Transverse colon (tissue), 4 donors: ENCODE measurements around the gene CYSTM1.

Experiments used
- EP300 ChIP-seq: sonication (generic); formaldehyde crosslinking; IDR thresholded peaks from one replicate; pipeline ENCODE4 v1.6.1; 2017; ENCODE audit warnings: antibody characterized with exemption, low read depth
- POLR2A ChIP-seq: fragments of 450-650 bp; IDR thresholded peaks from one replicate; pipeline ENCODE4 v1.6.1; 2016; ENCODE audit warnings: antibody characterized with exemption, mild to moderate bottlenecking, moderate library complexity
- POLR2AphosphoS5 ChIP-seq, 3 donors: sonication (generic); formaldehyde crosslinking; IDR thresholded peaks; one replicate each; pipeline ENCODE4 v1.6.1; 2016; ENCODE audit warnings: antibody characterized with exemption in 3 of 3
- TF ChIP-seq, protein P1 (sequence below), 5 experiments: fragments of 200-600 bp in 3 of 5; fragments of 450-650 bp in 2 of 5; sonication (generic) in 3 of 5; IDR thresholded peaks; 1 replicate in 2 of 5; 2 replicates in 3 of 5; pipeline ENCODE4 v1.5.1; 2016 to 2017; ENCODE audit warnings: antibody characterized with exemption in 5 of 5, inconsistent platforms in 3 of 5, mild to moderate bottlenecking in 2 of 5, moderate library complexity in 1 of 5

DNA sequence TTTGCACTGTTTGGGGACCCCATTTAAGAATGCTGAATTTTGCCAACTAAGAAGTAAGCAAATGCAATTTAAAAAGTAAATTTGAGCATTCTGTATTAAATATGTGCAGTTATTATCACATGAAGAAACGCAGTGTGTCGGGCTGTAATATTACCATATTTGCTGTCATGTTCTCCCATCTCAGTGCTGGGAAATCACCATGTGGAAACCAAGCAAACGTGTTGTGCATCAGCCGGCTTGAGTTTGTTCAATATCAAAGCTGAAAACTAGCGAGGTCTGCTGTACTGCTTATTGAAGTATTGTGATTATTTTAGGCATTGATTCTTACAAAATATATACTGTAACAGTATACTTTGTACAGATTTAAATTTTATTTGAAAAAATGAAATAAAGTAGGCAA, 46.6 kb upstream of the CYSTM1 start:
- TF ChIP-seq EP300 (no peak), POLR2AphosphoS5 (IDR thresholded peaks at IDR 0.05) (no peak), POLR2A (no peak)
- TF ChIP-seq, protein P1, sequence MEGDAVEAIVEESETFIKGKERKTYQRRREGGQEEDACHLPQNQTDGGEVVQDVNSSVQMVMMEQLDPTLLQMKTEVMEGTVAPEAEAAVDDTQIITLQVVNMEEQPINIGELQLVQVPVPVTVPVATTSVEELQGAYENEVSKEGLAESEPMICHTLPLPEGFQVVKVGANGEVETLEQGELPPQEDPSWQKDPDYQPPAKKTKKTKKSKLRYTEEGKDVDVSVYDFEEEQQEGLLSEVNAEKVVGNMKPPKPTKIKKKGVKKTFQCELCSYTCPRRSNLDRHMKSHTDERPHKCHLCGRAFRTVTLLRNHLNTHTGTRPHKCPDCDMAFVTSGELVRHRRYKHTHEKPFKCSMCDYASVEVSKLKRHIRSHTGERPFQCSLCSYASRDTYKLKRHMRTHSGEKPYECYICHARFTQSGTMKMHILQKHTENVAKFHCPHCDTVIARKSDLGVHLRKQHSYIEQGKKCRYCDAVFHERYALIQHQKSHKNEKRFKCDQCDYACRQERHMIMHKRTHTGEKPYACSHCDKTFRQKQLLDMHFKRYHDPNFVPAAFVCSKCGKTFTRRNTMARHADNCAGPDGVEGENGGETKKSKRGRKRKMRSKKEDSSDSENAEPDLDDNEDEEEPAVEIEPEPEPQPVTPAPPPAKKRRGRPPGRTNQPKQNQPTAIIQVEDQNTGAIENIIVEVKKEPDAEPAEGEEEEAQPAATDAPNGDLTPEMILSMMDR (IDR thresholded peaks at IDR 0.05): no peak
